Measurements from ENCODE around the gene GC. TPM values are rescaled to one million over a fixed set of nuclear protein-coding genes. Genes with fewer than 3 reads are reported as not detected.
"Not testable (repeated sequence)": the region's sequence is repeated elsewhere in the genome, so short reads cannot be mapped to it uniquely, and the experiment has no call there.

The GC gene
- total RNA-seq, 1 donor from 2014 or later: not detected

- DNase-seq (ENCODE audit: low read depth in 2 of 2): no peak
Measured at GRCh38 chr4:71765821-71766383, 18.0 kb downstream of the GC start.

GRCh38 chr4:71765350-71765749, 18.5 kb downstream of the GC start:
- no peak for DNase-seq (ENCODE audit: low read depth in 2 of 2)

- no peak for DNase-seq (ENCODE audit: low read depth in 2 of 2)
Measured at GRCh38 chr4:71752383-71753042, 31.4 kb downstream of the GC start.

GRCh38 chr4:71749008-71749594, 34.8 kb downstream of the GC start:
- DNase-seq (ENCODE audit: low read depth in 2 of 2): no peak

GRCh38 chr4:71746379-71746778, 37.5 kb downstream of the GC start:
- DNase-seq (ENCODE audit: low read depth in 2 of 2): no peak

GRCh38 chr4:71738782-71739181, 45.1 kb downstream of the GC start:
- DNase-seq (ENCODE audit: low read depth in 2 of 2): not testable (repeated sequence)

- peak; percentile 39 to 43 for DNase-seq (ENCODE audit: low read depth in 2 of 2)
Measured at GRCh38 chr4:71732706-71733105, 51.2 kb downstream of the GC start.

GRCh38 chr4:71732066-71732465, 51.8 kb downstream of the GC start:
- DNase-seq (ENCODE audit: low read depth in 2 of 2): no peak

- DNase-seq (ENCODE audit: low read depth in 2 of 2): no peak
Measured at GRCh38 chr4:71729856-71730255, 54.0 kb downstream of the GC start.

- DNase-seq (ENCODE audit: low read depth in 2 of 2): peak; percentile 58 to 64
Measured at GRCh38 chr4:71713611-71714203, 70.2 kb downstream of the GC start.

GRCh38 chr4:71711985-71712348, 71.9 kb downstream of the GC start:
- no peak for DNase-seq (ENCODE audit: low read depth in 2 of 2)

GRCh38 chr4:71711044-71711984, 72.6 kb downstream of the GC start:
- no peak for DNase-seq (ENCODE audit: low read depth in 2 of 2)

GRCh38 chr4:71709961-71710360, 73.9 kb downstream of the GC start:
- no peak for DNase-seq (ENCODE audit: low read depth in 2 of 2)

GRCh38 chr4:71698141-71698540, 85.7 kb downstream of the GC start:
- DNase-seq (ENCODE audit: low read depth in 2 of 2): no peak

- DNase-seq (ENCODE audit: low read depth in 2 of 2): no peak
Measured at GRCh38 chr4:71697031-71697430, 86.8 kb downstream of the GC start.

- no peak for DNase-seq (ENCODE audit: low read depth in 2 of 2)
Measured at GRCh38 chr4:71694961-71695360, 88.9 kb downstream of the GC start.

- no peak for DNase-seq (ENCODE audit: low read depth in 2 of 2)
Measured at GRCh38 chr4:71692963-71693362, 90.9 kb downstream of the GC start.

- no peak for DNase-seq (ENCODE audit: low read depth in 2 of 2)
Measured at GRCh38 chr4:71692198-71692597, 91.7 kb downstream of the GC start.
